ENCODE measurements around the gene ATP1B1.

ATP1B1 gene

DNA sequence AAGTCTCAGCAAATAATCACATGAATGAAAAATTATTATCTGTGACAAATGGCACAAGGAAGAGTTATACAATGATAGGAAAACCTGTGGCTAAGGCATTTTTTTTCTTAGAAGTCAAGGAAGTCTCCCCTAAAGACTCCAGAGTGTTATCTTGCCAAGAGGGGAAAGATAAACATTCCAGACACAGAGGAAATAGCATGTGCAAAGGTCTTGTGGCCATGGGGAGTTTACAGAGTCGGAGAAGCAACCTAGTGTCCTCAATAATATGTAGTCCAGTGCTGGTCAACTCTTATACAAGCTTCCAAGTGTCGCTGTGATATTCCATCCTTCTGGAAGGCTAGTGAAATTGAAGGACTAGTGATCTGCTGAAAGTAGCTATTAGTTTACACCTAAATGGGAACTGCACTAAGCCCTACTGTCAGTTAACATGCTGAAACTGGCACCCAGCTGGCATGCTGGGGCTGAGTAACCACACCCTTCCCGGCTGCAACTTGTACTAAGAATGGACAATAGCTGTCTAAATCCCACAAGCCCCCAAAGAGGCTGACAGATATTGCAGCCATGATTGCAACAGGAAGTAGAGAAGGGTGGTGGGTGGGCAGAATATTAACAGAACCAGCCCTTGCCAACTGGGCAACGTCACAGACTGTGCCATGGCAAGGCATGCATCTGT, 11.5 kb upstream of the ATP1B1 start:
- DNase-seq (ENCODE audit: low read depth): no peak

DNA sequence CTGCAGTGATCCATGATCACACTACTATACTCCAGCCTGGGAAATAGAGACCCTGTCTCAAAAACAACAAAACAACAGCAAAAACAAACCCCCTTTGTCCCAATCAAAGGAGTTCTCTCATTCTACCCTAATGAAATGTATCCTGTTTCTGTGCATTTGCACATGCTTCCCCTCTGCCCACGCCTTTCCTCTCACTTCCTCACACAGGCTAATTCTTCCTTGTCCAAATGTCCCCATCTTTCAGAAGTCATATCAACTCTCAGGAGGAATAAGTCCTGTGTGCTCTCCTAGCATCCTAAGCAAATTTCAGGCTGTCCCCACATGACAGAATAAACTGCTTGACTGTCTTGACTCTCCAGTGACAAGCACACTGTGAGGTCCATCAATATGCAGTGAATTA, 8.1 kb upstream of the ATP1B1 start:
- no peak for DNase-seq (ENCODE audit: low read depth)

DNA sequence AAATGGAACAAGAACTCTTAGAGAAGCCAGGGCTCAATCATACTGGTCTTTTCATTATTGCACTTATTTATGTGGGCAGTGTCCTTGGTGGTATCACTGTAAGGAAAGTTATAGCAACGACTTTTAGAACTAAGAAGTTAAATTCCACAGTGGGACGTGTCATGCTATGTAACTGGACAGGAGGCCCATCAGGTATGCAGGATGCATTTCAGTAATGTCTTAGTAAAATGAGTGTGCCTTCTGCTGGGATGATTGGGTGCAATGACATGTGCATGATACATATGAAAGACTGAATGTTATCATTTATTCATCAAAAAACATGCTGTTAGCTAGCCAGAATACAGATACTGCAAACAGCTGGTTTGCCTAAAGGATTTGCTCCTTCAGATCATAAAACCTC, 6.9 kb upstream of the ATP1B1 start:
- no peak for DNase-seq (ENCODE audit: low read depth)

DNA sequence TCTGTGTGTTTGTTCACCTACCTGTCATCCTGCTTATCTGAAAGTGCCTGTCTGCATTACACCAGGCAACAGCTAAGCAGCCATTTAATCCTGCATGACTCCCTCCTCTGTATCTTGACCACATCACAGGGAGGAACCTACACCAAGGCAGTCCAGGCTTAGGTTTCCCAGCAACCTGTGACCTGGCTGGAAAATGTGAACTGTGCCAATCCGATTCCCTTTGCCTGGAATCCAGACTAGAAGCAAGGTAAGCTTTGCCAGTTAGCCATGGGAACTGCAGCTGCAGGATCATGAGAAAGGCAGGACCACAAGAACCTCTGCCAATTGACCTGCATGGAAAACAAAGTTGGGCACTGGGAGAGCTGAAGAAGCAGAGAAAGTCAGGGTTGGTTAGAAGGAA, 6.3 kb upstream of the ATP1B1 start:
- DNase-seq (ENCODE audit: low read depth): no peak

DNA sequence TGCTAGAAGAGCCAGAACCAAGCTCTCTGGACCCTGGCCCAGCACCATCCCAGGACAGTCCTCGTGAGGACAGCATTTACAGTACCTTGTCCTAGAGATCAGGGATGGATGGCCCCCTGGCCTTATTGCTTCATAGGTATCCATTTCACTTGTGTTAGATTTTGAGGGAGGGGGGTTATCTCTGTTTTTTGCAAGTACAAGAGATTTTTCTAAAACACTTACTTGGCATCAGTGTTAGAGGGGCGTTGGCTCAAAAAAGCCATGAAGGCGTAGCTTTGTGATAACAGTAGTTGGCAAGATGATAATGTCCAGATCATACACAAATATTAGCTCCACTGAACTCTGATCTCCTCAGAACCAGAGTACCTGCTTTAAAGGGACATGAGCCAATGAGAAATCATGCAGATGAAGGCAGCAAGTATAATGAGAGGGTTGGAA, 5.8 kb upstream of the ATP1B1 start:
- DNase-seq (ENCODE audit: low read depth): no peak

DNA sequence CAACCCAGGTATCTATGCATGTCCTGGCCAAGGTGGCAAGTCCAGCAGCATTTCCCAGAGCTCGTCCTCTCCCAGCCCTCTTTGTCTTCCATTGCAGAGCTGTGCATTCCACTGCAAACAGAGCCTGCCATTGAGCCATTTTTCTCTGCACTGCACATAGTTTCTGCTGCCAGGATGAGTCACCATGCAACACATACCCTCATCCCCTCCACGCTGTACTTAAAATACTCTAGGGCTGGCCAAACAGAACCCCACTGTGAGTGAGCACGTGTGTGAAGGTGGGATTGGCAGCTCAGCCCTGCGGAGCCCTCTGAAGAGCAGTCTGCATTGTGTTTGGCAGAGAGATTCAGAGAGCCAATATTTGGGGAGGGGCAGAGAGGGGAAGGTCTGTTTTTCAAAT, 3.9 kb upstream of the ATP1B1 start:
- DNase-seq (ENCODE audit: low read depth): no peak

DNA sequence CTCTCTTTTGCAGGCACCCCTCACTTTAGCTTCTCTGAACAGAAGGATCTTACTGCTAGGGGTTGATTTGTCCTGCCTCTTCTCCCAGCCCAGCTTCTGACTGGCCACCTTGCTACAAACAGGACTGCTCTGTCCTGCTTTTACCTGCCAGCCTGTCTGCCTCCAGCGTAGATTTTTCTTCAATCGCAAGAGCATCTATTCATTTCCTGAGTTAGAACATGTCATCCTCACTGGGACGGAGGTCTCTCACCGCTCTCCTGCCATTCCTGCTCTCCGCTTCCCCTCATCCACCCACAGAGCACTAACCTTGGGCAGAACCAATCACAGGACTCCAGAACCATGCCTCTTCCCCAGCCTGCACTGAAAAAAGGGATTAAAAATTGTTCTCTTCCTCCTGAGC, 3.5 kb upstream of the ATP1B1 start:
- DNase-seq (ENCODE audit: low read depth): no peak

DNA sequence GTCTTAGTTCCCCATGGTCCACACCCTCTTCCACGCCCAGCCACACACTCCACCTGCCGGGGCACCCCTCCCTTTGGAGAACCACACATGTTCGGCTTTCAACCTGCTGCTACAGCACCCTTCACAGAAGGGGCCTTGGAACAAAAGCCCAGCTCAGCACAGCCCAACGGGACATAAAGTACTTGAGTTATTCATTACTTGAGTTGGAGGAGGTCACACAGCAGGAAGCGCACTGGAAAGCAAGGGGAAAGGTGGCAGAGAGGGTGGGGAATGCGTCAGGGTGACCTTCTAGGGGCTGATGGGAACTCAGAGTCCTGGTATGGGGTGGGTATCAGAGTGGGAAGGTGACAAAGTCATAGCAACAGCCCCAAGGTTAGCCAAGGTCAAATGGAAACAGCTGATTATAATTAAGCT, 3.0 kb upstream of the ATP1B1 start:
- DNase-seq (ENCODE audit: low read depth): no peak

DNA sequence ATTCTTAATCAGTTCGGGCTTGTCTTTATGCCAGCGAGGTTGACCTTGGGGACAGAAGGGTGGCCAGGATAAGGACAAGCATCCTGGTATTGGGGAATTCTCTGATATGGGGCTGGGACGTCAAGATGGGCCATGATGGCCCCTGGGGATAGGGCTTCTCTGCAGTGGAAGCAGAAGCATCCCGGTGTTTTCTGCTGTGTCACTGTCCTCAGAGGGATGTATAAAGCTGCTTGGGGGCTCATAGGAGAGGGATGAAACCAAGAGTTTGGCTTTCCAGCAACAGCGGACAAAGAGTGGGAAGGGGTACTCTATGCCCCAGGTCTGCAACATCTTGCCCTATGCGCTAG, 1.4 kb upstream of the ATP1B1 start:
- DNase-seq (ENCODE audit: low read depth): no peak

DNA sequence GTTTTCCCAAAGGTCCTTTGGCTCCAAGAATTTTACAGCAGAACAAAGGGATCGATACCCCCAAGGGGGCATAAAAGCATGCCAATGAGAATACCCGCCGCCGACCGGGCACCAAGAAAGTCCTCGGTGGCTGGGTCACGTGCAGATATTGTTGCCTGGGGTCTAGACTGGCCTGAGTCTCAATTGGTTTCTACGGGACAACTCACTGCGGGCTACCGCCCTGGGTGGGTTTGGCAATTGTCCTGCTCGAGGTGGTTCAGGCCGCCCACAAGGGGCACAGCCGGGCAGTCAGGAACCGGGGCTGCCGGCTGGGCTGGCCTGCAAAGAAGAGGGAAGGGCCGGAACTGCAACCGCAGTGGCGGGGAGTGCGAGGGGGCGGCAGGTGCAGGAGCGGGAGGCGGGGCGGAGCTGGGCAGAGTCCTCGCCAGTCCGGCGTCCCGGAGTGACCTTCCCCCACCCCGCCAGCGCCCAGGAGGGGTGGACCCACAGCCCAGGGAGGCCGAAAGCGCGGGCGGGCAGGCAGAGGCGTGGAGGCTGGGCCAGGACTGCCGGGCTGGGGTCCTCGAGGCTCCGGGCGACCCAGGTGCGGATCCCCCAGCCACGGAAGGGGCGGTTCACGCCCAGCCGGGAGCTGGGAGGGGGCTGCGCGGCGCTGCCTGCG, 926 bp upstream of the ATP1B1 start:
- DNase-seq (ENCODE audit: low read depth): peak; percentile 9

DNA sequence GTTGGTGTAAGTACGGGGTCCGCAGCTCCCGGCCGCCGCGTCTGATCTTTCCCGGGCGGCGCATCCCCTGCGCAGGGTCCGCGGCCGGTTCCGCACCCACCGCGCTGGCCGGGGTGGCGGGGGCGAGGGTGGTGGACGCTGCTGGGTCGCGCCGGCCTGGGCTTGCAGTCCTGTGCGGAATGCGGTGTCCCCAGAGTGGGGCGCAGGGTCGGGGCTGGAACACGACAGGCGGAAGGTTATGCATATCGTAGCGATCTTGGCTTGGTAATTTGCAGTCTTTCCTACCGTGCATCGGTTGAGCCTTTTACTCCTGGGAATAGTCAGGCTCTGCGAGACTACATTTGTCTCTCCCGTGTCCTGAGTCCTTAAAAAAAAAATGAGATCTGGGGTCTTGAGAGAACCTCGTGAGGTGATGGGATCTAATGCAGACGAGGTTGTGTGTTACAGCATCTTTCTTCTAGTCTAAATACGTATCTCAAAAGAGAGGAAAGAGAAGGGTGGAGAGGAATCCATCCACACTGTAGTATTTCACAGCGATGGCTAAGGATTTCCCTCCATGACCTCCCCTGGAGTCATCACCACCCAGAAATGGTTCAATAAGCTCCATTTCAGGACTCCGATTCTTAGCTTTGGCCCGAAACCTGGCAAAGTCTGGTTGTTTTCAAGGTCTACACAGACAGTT, 572 bp downstream of the ATP1B1 start:
- DNase-seq (ENCODE audit: low read depth): no peak

DNA sequence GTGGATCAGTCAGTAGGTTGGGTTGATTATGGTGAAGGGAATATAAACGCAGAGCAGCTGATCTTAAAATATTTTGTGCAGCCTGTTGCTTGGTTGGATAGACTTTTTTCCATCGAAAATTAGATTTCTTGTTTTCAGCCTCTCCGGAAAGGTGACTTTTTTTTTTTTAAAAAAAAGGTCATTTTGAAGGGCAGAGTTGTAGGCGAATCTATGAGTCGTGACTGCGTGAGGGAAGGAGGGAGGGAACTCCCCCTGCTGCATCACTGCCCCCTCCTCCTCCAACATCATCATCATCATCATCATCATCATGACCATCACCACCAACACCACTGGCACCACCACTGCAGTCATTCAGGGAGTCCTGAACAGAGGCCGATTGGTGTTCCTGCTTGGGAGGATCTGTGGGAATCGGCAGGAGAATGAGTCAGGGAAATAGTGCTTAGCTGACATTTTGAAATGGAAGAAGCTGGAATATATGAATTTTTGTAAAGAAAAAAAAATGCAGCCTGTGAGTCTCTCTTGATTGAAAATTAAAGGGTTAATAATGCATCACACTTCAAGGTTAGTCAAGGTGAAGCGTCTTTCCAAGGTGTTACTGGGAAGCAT, 1.2 kb downstream of the ATP1B1 start:
- no peak for DNase-seq (ENCODE audit: low read depth)

DNA sequence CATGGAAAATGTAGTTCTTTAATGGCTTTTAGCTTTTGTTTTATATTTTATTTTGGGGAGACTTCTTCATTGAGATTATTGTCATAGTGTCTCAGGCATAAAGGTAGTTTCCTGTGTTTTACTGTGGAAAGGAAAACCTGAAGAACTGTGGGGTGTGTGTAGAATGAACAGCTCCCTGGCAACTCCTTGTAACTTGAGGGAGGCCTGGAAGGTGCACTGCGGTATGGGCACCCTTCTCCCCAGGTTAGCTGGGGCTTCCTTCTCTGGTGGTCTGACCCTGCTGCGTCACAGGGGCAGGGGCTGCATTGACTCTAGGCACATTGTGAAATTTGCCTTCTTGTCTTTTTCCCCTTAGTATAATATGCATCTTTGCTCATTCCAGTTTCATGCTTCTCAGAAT, 1.7 kb downstream of the ATP1B1 start:
- DNase-seq (ENCODE audit: low read depth): no peak

DNA sequence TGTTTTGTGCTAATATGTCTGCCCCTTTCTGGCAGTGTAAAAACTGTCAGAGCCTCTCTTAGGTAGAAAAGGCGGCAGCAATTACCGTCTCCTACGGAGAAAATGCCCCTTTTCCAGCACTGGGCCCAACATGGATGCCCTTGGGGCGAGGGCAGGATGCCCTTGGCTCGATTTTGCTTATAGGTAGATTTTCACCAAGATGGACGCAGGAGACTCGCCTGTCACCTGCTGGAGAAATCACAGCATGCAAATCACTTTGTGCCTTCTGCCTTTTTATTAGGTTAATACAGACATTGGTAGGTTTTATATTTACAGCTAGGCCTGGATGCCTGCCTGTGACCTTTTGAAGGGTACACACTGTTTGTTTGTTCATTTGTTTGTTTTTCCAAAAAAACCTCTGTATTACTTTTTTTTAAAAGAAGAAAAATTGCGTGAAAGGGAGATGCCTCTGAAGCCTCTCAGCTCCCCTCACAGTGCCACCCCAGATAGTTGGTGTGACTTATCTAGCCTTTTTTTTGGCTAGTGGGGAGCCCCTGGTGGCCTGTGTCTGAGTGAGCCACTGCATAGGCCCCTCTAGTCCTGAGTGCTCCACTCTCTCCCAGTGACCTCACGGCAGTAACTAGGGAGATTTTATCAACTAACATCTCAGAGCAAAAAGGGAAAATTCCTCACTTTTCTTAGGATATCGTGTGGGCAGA, 2.5 kb downstream of the ATP1B1 start:
- no peak for DNase-seq (ENCODE audit: low read depth)

DNA sequence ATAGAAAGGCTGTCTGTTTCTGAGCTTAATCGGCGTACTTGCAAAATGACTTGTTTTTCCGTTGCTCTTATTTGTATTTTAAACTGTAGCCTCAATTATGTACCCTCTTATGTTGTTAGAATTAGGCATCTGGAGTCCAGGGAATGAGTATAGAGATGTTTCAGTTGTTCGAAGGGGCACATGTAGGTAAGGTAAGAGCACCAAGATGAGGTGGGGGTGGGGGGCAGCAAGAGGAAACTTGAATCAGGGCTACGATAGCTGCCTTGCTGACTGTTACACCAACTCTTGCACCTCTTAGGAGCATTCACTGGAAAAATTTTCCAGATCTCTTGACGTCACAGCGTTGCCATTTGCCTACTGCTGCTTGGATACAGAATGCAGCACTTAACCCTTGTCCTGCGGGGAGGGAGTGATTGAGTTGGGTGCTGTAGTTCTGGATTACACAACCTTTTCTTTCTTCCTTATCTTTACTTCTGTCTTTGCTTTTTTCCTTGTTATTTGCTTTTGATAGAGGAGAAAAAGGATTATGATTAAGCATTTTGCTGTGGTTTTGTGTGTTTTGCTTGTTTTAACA, 3.2 kb downstream of the ATP1B1 start:
- DNase-seq (ENCODE audit: low read depth): no peak

DNA sequence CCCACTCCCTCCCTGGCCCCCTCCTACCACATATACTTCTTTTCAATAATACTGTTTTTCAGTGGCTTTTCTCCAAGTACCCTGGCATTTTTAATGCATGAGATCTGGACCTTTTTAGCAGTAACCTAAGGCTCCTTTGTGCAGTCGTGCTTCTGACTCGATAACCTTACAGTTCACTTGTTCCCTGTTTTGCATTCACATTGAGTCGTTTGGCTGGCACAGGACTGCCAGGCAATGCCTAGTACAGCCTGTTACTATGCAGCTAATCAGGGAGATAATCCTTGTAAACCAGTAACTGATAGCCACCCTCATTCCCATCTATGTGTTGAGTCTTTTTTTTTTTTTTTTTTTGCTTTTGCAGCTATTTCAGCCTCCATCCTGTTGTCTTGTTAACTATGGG, 3.7 kb downstream of the ATP1B1 start:
- no peak for DNase-seq (ENCODE audit: low read depth)

DNA sequence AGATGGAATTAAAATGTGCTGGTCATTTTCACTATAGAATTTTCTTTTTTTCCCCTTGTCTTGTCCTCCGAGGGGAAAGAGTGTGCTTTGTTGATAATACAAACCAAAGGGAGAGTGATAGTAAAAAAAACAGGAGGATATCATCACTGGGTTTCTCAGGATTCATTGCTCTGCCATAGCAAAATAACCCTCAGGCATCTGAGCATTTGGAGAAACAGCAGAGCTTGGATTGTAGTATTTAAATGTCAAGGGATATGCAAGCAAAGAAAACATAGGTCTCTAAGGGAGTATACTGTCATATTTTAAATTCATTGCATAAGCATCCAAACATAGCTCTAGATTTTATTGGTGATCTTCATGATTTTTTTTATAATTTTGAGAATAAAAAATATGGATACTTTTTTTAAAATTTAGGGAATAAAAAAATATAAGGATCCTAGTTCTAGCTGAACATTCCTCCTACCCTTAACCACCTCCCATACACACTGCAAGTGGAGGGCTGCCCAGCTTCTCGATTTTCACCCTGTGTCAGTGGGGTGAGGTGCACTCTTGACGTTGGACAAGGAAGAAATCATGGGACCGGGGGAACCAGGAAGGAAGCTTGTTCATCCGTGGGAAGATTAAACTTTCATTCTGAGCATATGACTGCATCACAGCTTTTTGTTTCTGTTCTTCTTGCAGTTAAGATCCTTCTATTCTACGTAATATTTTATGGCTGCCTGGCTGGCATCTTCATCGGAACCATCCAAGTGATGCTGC, 4.4 kb downstream of the ATP1B1 start:
- DNase-seq (ENCODE audit: low read depth): no peak

DNA sequence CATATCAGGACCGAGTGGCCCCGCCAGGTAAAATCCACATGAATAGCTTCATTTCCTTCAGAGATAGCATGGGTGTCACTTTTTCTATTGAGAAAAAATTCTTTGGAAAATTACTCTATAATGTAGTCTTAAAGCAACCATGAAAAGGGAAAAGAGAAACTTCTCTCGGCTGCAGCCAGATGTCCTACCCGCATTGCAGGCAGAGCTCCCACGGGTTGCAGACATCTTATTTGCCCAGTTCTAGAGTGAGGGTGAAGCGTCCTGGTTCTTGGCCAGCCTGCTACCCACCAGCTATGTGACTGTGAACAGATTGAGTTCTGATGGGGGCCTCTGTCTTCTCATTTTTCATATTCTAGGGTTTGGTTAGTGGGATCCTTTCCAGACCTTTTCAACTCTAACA, 5.0 kb downstream of the ATP1B1 start:
- DNase-seq (ENCODE audit: low read depth): no peak

DNA sequence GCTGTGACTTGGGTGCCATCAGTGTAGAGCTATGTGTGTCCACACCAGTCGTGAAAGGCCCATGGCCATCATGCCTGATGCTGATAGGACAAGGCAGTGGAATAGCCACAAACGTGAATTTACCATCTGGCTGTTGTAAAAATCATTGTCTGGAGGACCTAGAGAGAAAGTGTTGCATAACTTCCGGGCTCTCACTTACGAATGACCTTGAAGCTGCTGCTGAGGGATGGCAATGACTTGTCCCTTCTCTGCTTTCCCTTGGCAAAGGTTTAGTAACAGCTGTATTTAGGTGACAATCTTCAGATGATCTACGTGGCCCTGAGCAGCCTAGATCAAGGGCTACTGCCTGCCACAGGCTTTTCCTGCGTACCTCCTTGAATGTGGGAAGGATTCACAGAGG, 5.8 kb downstream of the ATP1B1 start:
- no peak for DNase-seq (ENCODE audit: low read depth)

DNA sequence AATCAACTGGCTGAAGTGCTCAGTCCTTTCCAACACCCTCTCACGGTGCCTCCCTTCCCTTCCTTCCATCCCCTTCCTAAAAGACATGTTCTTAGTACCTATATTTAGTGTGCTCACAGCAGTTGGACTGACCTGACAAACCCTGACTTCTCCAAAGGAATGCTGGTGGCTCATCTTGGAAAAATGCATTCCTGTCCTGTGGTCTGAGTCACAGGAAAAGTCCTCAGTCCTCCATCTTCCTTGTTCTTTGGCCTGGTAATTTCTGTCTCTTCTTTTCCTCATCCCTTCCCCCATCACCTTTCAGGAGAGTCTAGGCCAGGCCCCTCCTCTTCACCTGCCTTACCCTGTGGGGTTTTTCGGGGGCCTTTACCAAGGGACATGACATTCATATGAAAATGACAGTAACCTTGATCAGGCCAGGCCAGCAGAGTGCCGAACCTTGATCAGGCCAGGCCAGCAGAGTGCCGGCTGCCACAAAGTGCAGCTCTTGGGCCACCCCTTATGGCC, 7.2 kb downstream of the ATP1B1 start:
- DNase-seq (ENCODE audit: low read depth): no peak

DNA sequence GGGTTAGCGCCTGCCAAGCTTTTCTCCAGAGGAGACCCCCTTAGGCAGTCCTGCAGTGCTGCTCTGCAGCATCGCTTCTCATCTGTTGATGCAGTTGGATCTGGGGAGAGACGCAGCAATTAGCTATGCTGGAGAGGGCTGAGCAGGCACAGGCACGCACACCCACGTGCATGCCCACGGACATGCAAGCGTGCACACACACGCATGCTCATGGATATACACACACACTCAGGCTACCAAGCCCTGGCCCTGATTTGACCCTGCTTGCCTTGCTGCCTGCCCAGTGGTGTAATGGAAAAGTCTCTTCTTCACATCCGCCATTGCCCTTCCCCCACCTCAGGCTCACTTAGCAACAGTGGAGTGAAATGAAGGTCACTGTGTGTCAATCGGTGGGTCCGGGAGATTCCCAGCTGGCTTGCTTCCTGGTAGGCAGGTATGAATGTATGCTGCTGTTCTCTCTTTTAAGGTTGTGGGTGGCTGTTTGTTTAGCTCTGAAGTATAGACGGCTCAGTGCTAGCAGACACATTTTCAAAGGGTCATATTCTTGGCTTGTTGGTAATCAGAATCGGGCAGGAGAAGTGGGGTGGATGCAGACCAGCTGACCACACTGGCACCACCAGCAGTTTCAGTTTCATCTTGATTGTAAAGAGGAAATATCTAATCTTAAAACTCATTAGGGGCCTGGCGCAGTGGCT, 9.5 kb downstream of the ATP1B1 start:
- DNase-seq (ENCODE audit: low read depth): no peak

Measured in stimulated activated CD8-positive, alpha-beta memory T cell treated with anti-CD3 and anti-CD28 coated beads, Interleukin-7, amount 100 ng/mL, for 24 hours (primary cell).